Ascending aorta (tissue), 2 donors: ENCODE results near the gene CYSTM1. TPM values are rescaled to one million over a fixed set of nuclear protein-coding genes. Genes with fewer than 3 reads are reported as not detected.

Experiments used
- DNase-seq, 2 donors: peaks; one replicate each; pipeline ENCODE4 v3.0.0-alpha.2; 2019; ENCODE audit warnings: low spot score in 2 of 2
- H3K27ac ChIP-seq, 2 donors: fragments of 200-600 bp; sonication (generic); one replicate each; pipeline ENCODE4 v1.5.1; 2016 to 2017; ENCODE audit warnings: mild to moderate bottlenecking in 1 of 2
- H3K27me3 ChIP-seq: fragments of 200-600 bp; sonication (generic); one replicate; pipeline ENCODE4 v1.5.1; 2017
- H3K36me3 ChIP-seq, 2 donors: fragments of 200-600 bp; sonication (generic); one replicate each; pipeline ENCODE4 v1.5.1; 2016
- H3K4me1 ChIP-seq, 2 donors: fragments of 200-600 bp; sonication (generic); one replicate each; pipeline ENCODE4 v1.5.1; 2016 to 2017; ENCODE audit warnings: mild to moderate bottlenecking in 1 of 2
- H3K4me3 ChIP-seq, 2 donors: fragments of 200-600 bp; sonication (generic); one replicate each; pipeline ENCODE4 v1.5.1; 2016 to 2017; ENCODE audit warnings: mild to moderate bottlenecking in 1 of 2
- H3K9me3 ChIP-seq, 2 donors: fragments of 200-600 bp; sonication (generic); one replicate each; pipeline ENCODE4 v1.5.1; 2016
- CTCF ChIP-seq, 3 experiments: fragments of 200-600 bp in 2 of 3; fragments of 450-650 bp in 1 of 3; sonication (generic) in 2 of 3; IDR thresholded peaks; one replicate each; pipeline ENCODE4 v1.5.1; 2016 to 2019; ENCODE audit warnings: antibody characterized with exemption in 3 of 3, mild to moderate bottlenecking in 1 of 3, moderate library complexity in 1 of 3
- intact Hi-C: fragments of 100-400 bp; cut with DNase I; formaldehyde crosslinking; loops from one replicate; pipeline ENCODE4 v1.15.1; 2023
- total RNA-seq: library from RNA; depleted of rRNA; stranded (reverse); fragments of >200 nt; gene quantifications from one replicate; pipeline ENCODE4 v1.1.0, GENCODE V29; 2016

The CYSTM1 gene
- total RNA-seq, 1 donor from 2014 or later = 66.3 TPM

GRCh38 chr5:140131967-140132409 lies 43.0 kb upstream of the CYSTM1 start:
- Histone ChIP-seq H3K9me3 (no peaks in the 10 kb centered on the region), H3K36me3 (no peaks in the 10 kb centered on the region), H3K4me3 (no peak overlapping the region), H3K4me1 (peaks cover 0 to 15% of the 10 kb centered on the region in 2 donors), H3K27me3 (no peaks in the 10 kb centered on the region), H3K27ac (no peak overlapping the region)
- no peak for DNase-seq
- no peak for TF ChIP-seq CTCF (IDR thresholded peaks at IDR 0.05)
- intact Hi-C loops = no loop called here

- TF ChIP-seq CTCF (IDR thresholded peaks at IDR 0.05) = no peak
- Histone ChIP-seq H3K4me3 (no peak overlapping the region), H3K36me3 (no peaks in the 10 kb centered on the region), H3K27ac (no peak overlapping the region), H3K27me3 (no peaks in the 10 kb centered on the region), H3K9me3 (no peaks in the 10 kb centered on the region), H3K4me1 (peaks cover 0 to 12% of the 10 kb centered on the region in 2 donors)
- peak in 1 of 2 donors; percentile 43 for DNase-seq
- intact Hi-C loops = no loop called here
Measured at GRCh38 chr5:140133514-140134167, 41.3 kb upstream of the CYSTM1 start.

GRCh38 chr5:140134277-140134935 lies 40.6 kb upstream of the CYSTM1 start:
- H3K4me3 ChIP-seq = no peak overlapping the region
- DNase-seq = no peak
- no peak overlapping the region for H3K27ac ChIP-seq
- H3K27me3 ChIP-seq = no peaks in the 10 kb centered on the region
- no peaks in the 10 kb centered on the region for H3K36me3 ChIP-seq
- peaks cover 0 to 12% of the 10 kb centered on the region in 2 donors for H3K4me1 ChIP-seq
- intact Hi-C loops = no loop called here
- H3K9me3 ChIP-seq = no peaks in the 10 kb centered on the region
- no peak for TF ChIP-seq CTCF (IDR thresholded peaks at IDR 0.05)

GRCh38 chr5:140135127-140135526 lies 39.9 kb upstream of the CYSTM1 start:
- Histone ChIP-seq H3K27ac (no peak overlapping the region), H3K27me3 (no peaks in the 10 kb centered on the region), H3K4me3 (no peak overlapping the region), H3K4me1 (peaks cover 0 to 12% of the 10 kb centered on the region in 2 donors), H3K36me3 (no peaks in the 10 kb centered on the region), H3K9me3 (no peaks in the 10 kb centered on the region)
- TF ChIP-seq CTCF (IDR thresholded peaks at IDR 0.05) = no peak
- DNase-seq = no peak
- intact Hi-C loops = no loop called here

- H3K9me3 ChIP-seq = no peaks in the 10 kb centered on the region
- H3K4me1 ChIP-seq = peaks cover 0 to 20% of the 10 kb centered on the region in 2 donors
- no peak overlapping the region for H3K4me3 ChIP-seq
- no peak for TF ChIP-seq CTCF (IDR thresholded peaks at IDR 0.05)
- no peaks in the 10 kb centered on the region for H3K36me3 ChIP-seq
- no peaks in the 10 kb centered on the region for H3K27me3 ChIP-seq
- DNase-seq = no peak
- intact Hi-C loops = no loop called here
- no peak overlapping the region for H3K27ac ChIP-seq
Measured at GRCh38 chr5:140136624-140137023, 38.4 kb upstream of the CYSTM1 start.
